Astrocyte (in vitro differentiated cells and primary cell): Measurements from ENCODE around the gene MAP7D2. TPM values are rescaled to one million over a fixed set of nuclear protein-coding genes. Genes with fewer than 3 reads are reported as not detected.

Experiments
- DNase-seq: peaks from one replicate; pipeline ENCODE4 v3.0.0-alpha.2; 2010; ENCODE audit warnings: low read depth
- FAIRE-seq: peaks from 2 replicates; lab custom pipeline; 2011; peaks lifted over from hg19 to GRCh38; lab: Jason Lieb, UNC
- H2AFZ ChIP-seq: 2 replicates; pipeline ENCODE4 v1.6.0; 2012; ENCODE audit warnings: low read depth, low read length, inconsistent platforms
- H3K27ac ChIP-seq: 2 replicates; pipeline ENCODE4 v1.5.1; 2011; ENCODE audit warnings: low read depth, low read length, inconsistent platforms
- H3K27me3 ChIP-seq: 2 replicates; pipeline ENCODE4 v1.6.0; 2011; ENCODE audit warnings: low read length, inconsistent platforms; ENCODE audit not compliant: insufficient read depth
- H3K36me3 ChIP-seq: 2 replicates; pipeline ENCODE4 v1.5.1; 2011; ENCODE audit warnings: low read length, inconsistent platforms; ENCODE audit not compliant: insufficient read depth
- H3K4me1 ChIP-seq: 2 replicates; pipeline ENCODE4 v1.5.1; 2011; ENCODE audit warnings: low read length, inconsistent platforms; ENCODE audit not compliant: insufficient read depth
- H3K4me2 ChIP-seq: 2 replicates; pipeline ENCODE4 v1.6.0; 2012; ENCODE audit warnings: low read length, inconsistent platforms
- H3K4me3 ChIP-seq: 2 replicates; pipeline ENCODE4 v1.5.1; 2011; ENCODE audit warnings: low read depth, mild to moderate bottlenecking, low read length, inconsistent platforms; ENCODE audit not compliant: insufficient read depth
- H3K79me2 ChIP-seq: 2 replicates; pipeline ENCODE4 v1.6.0; 2012; ENCODE audit warnings: mild to moderate bottlenecking, low read length, inconsistent platforms; ENCODE audit not compliant: insufficient read depth
- H3K9ac ChIP-seq: 2 replicates; pipeline ENCODE4 v1.6.0; 2012; ENCODE audit warnings: mild to moderate bottlenecking, low read length, inconsistent platforms
- H3K9me3 ChIP-seq: 2 replicates; pipeline ENCODE4 v1.5.1; 2012; ENCODE audit warnings: low read depth, mild to moderate bottlenecking, low read length, inconsistent platforms; ENCODE audit not compliant: insufficient read depth
- H4K20me1 ChIP-seq: 2 replicates; pipeline ENCODE4 v1.6.0; 2012; ENCODE audit warnings: low read length, inconsistent platforms; ENCODE audit not compliant: insufficient read depth
- H3K27ac Mint-ChIP-seq: one replicate; pipeline ENCODE4 v1.8.0; 2021; ENCODE audit warnings: mild to moderate bottlenecking, mixed read lengths; ENCODE audit not compliant: unreplicated experiment
- H3K27me3 Mint-ChIP-seq: one replicate; pipeline ENCODE4 v1.8.0; 2021; ENCODE audit warnings: low read depth, mixed read lengths; ENCODE audit not compliant: unreplicated experiment
- H3K36me3 Mint-ChIP-seq: one replicate; pipeline ENCODE4 v1.8.0; 2021; ENCODE audit warnings: low read depth, mixed read lengths; ENCODE audit not compliant: unreplicated experiment
- H3K4me1 Mint-ChIP-seq: one replicate; pipeline ENCODE4 v1.8.0; 2021; ENCODE audit warnings: low read depth, mixed read lengths; ENCODE audit not compliant: unreplicated experiment
- H3K4me3 Mint-ChIP-seq: one replicate; pipeline ENCODE4 v1.8.0; 2021; ENCODE audit warnings: mild to moderate bottlenecking, moderate library complexity, mixed read lengths; ENCODE audit not compliant: unreplicated experiment
- H3K9me3 Mint-ChIP-seq: one replicate; pipeline ENCODE4 v1.8.0; 2021; ENCODE audit warnings: mild to moderate bottlenecking, mixed read lengths; ENCODE audit not compliant: unreplicated experiment
- EZH2 ChIP-seq: IDR thresholded peaks from 2 replicates; pipeline ENCODE4 v1.6.1; 2012; ENCODE audit warnings: mild to moderate bottlenecking, low read length, inconsistent platforms; ENCODE audit not compliant: insufficient read depth
- total RNA-seq: library from RNA; stranded (reverse); gene quantifications from 2 replicates; pipeline ENCODE4 v1.2.1, GENCODE V29; 2021
- TF ChIP-seq, protein P1 (sequence below): IDR thresholded peaks from 2 replicates; pipeline ENCODE4 v1.5.1; 2011; ENCODE audit warnings: low read depth, mild to moderate bottlenecking, inconsistent platforms, low read length, moderate library complexity; ENCODE audit not compliant: insufficient read depth

The MAP7D2 gene
- total RNA-seq, 1 donor from 2014 or later = 1.3 TPM

DNA sequence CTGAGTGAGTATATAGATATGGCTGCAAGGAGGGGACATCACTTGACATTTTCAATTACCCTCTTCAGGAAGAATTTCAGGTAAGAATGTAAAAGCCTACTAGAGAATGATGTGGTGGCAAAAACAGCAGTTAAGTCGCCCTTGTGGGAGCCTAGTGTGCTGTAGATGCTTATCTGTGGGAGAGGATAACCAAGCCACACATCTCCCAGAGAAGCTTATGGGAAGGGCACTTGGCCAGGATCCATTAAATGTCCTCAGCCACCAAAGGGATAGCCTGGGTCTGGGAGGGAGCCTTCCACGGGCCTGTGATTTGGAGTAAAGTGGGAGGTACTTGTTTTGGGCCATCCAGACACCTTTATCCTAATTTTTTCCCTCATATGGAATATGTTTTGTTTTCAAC lies 84.5 kb downstream of the MAP7D2 start:
- Histone ChIP-seq H3K36me3 (no peaks in the 10 kb centered on the region), H2AFZ (no peak overlapping the region), H3K79me2 (no peaks in the 10 kb centered on the region), H3K27ac (no peak overlapping the region), H3K27me3 (no peaks in the 10 kb centered on the region), H3K9me3 (no peaks in the 10 kb centered on the region), H3K4me3 (no peak overlapping the region), H4K20me1 (no peaks in the 10 kb centered on the region), H3K9ac (no peak overlapping the region), H3K4me2 (no peak overlapping the region), H3K4me1 (no peaks in the 10 kb centered on the region)
- H3K4me1 Mint-ChIP-seq = peaks cover 2% of the 10 kb centered on the region
- FAIRE-seq = no peak
- H3K9me3 Mint-ChIP-seq = no peaks in the 10 kb centered on the region
- TF ChIP-seq, protein P1, sequence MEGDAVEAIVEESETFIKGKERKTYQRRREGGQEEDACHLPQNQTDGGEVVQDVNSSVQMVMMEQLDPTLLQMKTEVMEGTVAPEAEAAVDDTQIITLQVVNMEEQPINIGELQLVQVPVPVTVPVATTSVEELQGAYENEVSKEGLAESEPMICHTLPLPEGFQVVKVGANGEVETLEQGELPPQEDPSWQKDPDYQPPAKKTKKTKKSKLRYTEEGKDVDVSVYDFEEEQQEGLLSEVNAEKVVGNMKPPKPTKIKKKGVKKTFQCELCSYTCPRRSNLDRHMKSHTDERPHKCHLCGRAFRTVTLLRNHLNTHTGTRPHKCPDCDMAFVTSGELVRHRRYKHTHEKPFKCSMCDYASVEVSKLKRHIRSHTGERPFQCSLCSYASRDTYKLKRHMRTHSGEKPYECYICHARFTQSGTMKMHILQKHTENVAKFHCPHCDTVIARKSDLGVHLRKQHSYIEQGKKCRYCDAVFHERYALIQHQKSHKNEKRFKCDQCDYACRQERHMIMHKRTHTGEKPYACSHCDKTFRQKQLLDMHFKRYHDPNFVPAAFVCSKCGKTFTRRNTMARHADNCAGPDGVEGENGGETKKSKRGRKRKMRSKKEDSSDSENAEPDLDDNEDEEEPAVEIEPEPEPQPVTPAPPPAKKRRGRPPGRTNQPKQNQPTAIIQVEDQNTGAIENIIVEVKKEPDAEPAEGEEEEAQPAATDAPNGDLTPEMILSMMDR = no peak
- no peak for TF ChIP-seq EZH2
- H3K4me3 Mint-ChIP-seq = no peak overlapping the region
- DNase-seq = no peak
- no peaks in the 10 kb centered on the region for H3K27me3 Mint-ChIP-seq
- H3K36me3 Mint-ChIP-seq = no peaks in the 10 kb centered on the region
- H3K27ac Mint-ChIP-seq = no peak overlapping the region

DNA sequence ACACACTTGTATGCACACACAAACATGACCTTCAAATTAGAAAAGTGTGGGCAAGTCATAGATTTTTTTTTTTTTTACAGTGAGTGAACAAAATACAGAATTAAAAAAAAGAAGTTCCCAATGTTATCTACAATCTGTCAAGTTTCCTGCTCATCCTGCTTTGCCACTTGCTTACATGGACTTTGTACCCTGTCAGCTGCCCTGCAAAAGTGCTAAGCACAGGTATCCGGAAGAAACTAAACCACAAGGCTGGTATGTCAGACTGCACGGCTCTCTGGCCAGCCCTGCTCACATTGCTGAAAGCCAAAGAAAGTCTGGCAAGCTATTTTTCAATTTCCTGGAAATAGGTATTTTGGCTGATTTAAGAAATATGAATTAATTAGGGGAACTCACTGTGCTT lies 87.0 kb downstream of the MAP7D2 start:
- no peaks in the 10 kb centered on the region for H3K27me3 ChIP-seq
- no peak for FAIRE-seq
- Mint-ChIP-seq H3K9me3 (no peaks in the 10 kb centered on the region), H3K4me3 (no peak overlapping the region), H3K27me3 (no peaks in the 10 kb centered on the region), H3K27ac (no peak overlapping the region), H3K4me1 (peaks cover 10% of the 10 kb centered on the region), H3K36me3 (no peaks in the 10 kb centered on the region)
- peaks cover 5% of the 10 kb centered on the region for H3K4me1 ChIP-seq
- no peak for TF ChIP-seq EZH2
- TF ChIP-seq, protein P1 = no peak
- H3K9ac ChIP-seq = no peak overlapping the region
- no peak overlapping the region for H2AFZ ChIP-seq
- no peak overlapping the region for H3K4me3 ChIP-seq
- DNase-seq = no peak
- no peaks in the 10 kb centered on the region for H3K36me3 ChIP-seq
- H3K27ac ChIP-seq = no peak overlapping the region
- H3K79me2 ChIP-seq = no peaks in the 10 kb centered on the region
- H3K4me2 ChIP-seq = no peak overlapping the region
- no peaks in the 10 kb centered on the region for H4K20me1 ChIP-seq
- no peaks in the 10 kb centered on the region for H3K9me3 ChIP-seq

- Histone ChIP-seq H3K36me3 (no peaks in the 10 kb centered on the region), H2AFZ (no peak overlapping the region), H3K9ac (no peak overlapping the region), H3K27ac (no peak overlapping the region), H4K20me1 (no peaks in the 10 kb centered on the region), H3K79me2 (no peaks in the 10 kb centered on the region), H3K4me1 (peaks cover 5% of the 10 kb centered on the region), H3K4me2 (no peak overlapping the region), H3K27me3 (no peaks in the 10 kb centered on the region), H3K4me3 (no peak overlapping the region), H3K9me3 (no peaks in the 10 kb centered on the region)
- Mint-ChIP-seq H3K9me3 (no peaks in the 10 kb centered on the region), H3K4me3 (no peak overlapping the region), H3K4me1 (peaks cover 10% of the 10 kb centered on the region), H3K27me3 (no peaks in the 10 kb centered on the region), H3K36me3 (peaks cover 4% of the 10 kb centered on the region), H3K27ac (no peak overlapping the region)
- DNase-seq = no peak
- TF ChIP-seq, protein P1 = no peak
- no peak for TF ChIP-seq EZH2
- peak; percentile 41 for FAIRE-seq
These were observed 88.1 kb downstream of the MAP7D2 start for GRCh38 chrX:20028588-20028987.
